ENCODE results near the gene CFAP74. TPM values are rescaled to one million over a fixed set of nuclear protein-coding genes. Genes with fewer than 3 reads are reported as not detected.

CFAP74 gene
- total RNA-seq, 1 donor = not detected

- no peak for TF ChIP-seq CTCF (IDR thresholded peaks at IDR 0.05; ENCODE audit: insufficient read depth, low read length)
- no peak for DNase-seq (ENCODE audit: low read depth)
- no peak overlapping the region for H3K4me3 ChIP-seq (ENCODE audit: low read depth, low read length)
These were observed 77.9 kb downstream of the CFAP74 start for GRCh38 chr1:1925437-1926345.

GRCh38 chr1:1924849-1925248 is 78.7 kb downstream of the CFAP74 start:
- no peak for TF ChIP-seq CTCF (IDR thresholded peaks at IDR 0.05; ENCODE audit: insufficient read depth, low read length)
- DNase-seq (ENCODE audit: low read depth) = no peak
- H3K4me3 ChIP-seq (ENCODE audit: low read depth, low read length) = no peak overlapping the region

GRCh38 chr1:1924386-1924785 is 79.2 kb downstream of the CFAP74 start:
- H3K4me3 ChIP-seq (ENCODE audit: low read depth, low read length) = no peak overlapping the region
- DNase-seq (ENCODE audit: low read depth) = no peak
- TF ChIP-seq CTCF (IDR thresholded peaks at IDR 0.05; ENCODE audit: insufficient read depth, low read length) = no peak

- no peak for DNase-seq (ENCODE audit: low read depth)
- H3K4me3 ChIP-seq (ENCODE audit: low read depth, low read length) = no peak overlapping the region
- TF ChIP-seq CTCF (IDR thresholded peaks at IDR 0.05; ENCODE audit: insufficient read depth, low read length) = no peak
These were observed 80.4 kb downstream of the CFAP74 start for GRCh38 chr1:1922956-1923833.

- no peak for TF ChIP-seq CTCF (IDR thresholded peaks at IDR 0.05; ENCODE audit: insufficient read depth, low read length)
- no peak for DNase-seq (ENCODE audit: low read depth)
- H3K4me3 ChIP-seq (ENCODE audit: low read depth, low read length) = no peak overlapping the region
These were observed 81.0 kb downstream of the CFAP74 start for GRCh38 chr1:1922702-1922955.

GRCh38 chr1:1921901-1922701 is 81.5 kb downstream of the CFAP74 start:
- TF ChIP-seq CTCF (IDR thresholded peaks at IDR 0.05; ENCODE audit: insufficient read depth, low read length) = no peak
- no peak overlapping the region for H3K4me3 ChIP-seq (ENCODE audit: low read depth, low read length)
- DNase-seq (ENCODE audit: low read depth) = no peak
